Uterus (tissue), 4 donors: Measurements from ENCODE around the gene UBE2B. TPM values are rescaled to one million over a fixed set of nuclear protein-coding genes. Genes with fewer than 3 reads are reported as not detected.
A peak's percentile ranks its signal among the peaks of the same experiment; 100 is the strongest.

ENCODE experiments used
- DNase-seq, 2 donors: peaks; one replicate each; pipeline ENCODE4 v3.0.0-alpha.2; 2019 to 2020
- H3K27ac ChIP-seq, 2 donors: fragments of 200-600 bp; sonication (generic); 1 replicate in 1 of 2; 2 replicates in 1 of 2; pipeline ENCODE4 v1.5.1; 2016 to 2018
- H3K27me3 ChIP-seq, 2 donors: fragments of 200-600 bp; sonication (generic); one replicate each; pipeline ENCODE4 v1.5.1; 2018 to 2019; ENCODE audit warnings: control low read depth in 1 of 2
- H3K36me3 ChIP-seq, 2 donors: fragments of 200-600 bp; sonication (generic); one replicate each; pipeline ENCODE4 v1.5.1; 2019; ENCODE audit warnings: control low read depth in 1 of 2
- H3K4me1 ChIP-seq, 2 donors: fragments of 200-600 bp; sonication (generic); one replicate each; pipeline ENCODE4 v1.5.1; 2018 to 2019; ENCODE audit warnings: control low read depth in 1 of 2
- H3K4me3 ChIP-seq, 2 donors: fragments of 200-600 bp; sonication (generic); 1 replicate in 1 of 2; 2 replicates in 1 of 2; pipeline ENCODE4 v1.5.1; 2018 to 2019; ENCODE audit warnings: mild to moderate bottlenecking in 1 of 2
- H3K9me3 ChIP-seq, 2 donors: fragments of 200-600 bp; sonication (generic); one replicate each; pipeline ENCODE4 v1.5.1; 2019; ENCODE audit warnings: control low read depth in 1 of 2
- CTCF ChIP-seq, 4 experiments: fragments of 200-600 bp in 2 of 4; fragments of 450-650 bp in 2 of 4; sonication (generic) in 2 of 4; IDR thresholded peaks; one replicate each; pipeline ENCODE4 v1.5.1; 2016 to 2019; ENCODE audit warnings: antibody characterized with exemption in 4 of 4, mild to moderate bottlenecking in 2 of 4, moderate library complexity in 1 of 4
- POLR2A ChIP-seq, 2 donors: fragments of 450-650 bp; IDR thresholded peaks; one replicate each; pipeline ENCODE4 v1.6.1; 2016; ENCODE audit warnings: antibody characterized with exemption in 2 of 2, mild to moderate bottlenecking in 1 of 2, moderate library complexity in 1 of 2
- intact Hi-C: fragments of 100-400 bp; cut with DNase I; formaldehyde crosslinking; loops from one replicate; pipeline ENCODE4 v1.15.1; 2023; ENCODE audit warnings: low total_unique reads
- total RNA-seq, 4 donors: library from RNA; depleted of rRNA in 3 of 4; stranded (reverse); fragments of >200 nt in 3 of 4; gene quantifications; one replicate each; pipeline versions ENCODE4 v1.1.0 to v1.2.4, GENCODE V29; 2014 to 2023
- donor health status: DM: yes; HTN: yes; CAD: no.

Gene UBE2B
- total RNA-seq, 4 donors from 2014 or later: 44.5 to 109 (median 65.5) TPM

- H3K9me3 ChIP-seq: no peaks in the 10 kb centered on the region
- H3K36me3 ChIP-seq: no peaks in the 10 kb centered on the region
- intact Hi-C loops: no loop called here
- no peak for TF ChIP-seq CTCF (IDR thresholded peaks at IDR 0.05)
- no peak for TF ChIP-seq POLR2A (IDR thresholded peaks at IDR 0.05)
- no peak overlapping the region for H3K4me3 ChIP-seq
- no peak overlapping the region for H3K27ac ChIP-seq
- no peak for DNase-seq
- H3K4me1 ChIP-seq: no peaks in the 10 kb centered on the region
- no peaks in the 10 kb centered on the region for H3K27me3 ChIP-seq
These were observed 58.7 kb downstream of the UBE2B start for GRCh38 chr5:134430001-134430569.

GRCh38 chr5:134432174-134432573 lies 60.8 kb downstream of the UBE2B start:
- Histone ChIP-seq H3K4me3 (no peak overlapping the region), H3K27me3 (no peaks in the 10 kb centered on the region), H3K9me3 (no peaks in the 10 kb centered on the region), H3K36me3 (no peaks in the 10 kb centered on the region), H3K4me1 (no peaks in the 10 kb centered on the region), H3K27ac (no peak overlapping the region)
- intact Hi-C loops: no loop called here
- TF ChIP-seq CTCF (IDR thresholded peaks at IDR 0.05): no peak
- no peak for TF ChIP-seq POLR2A (IDR thresholded peaks at IDR 0.05)
- DNase-seq: no peak

- H3K27me3 ChIP-seq: no peaks in the 10 kb centered on the region
- no peaks in the 10 kb centered on the region for H3K36me3 ChIP-seq
- no peak overlapping the region for H3K27ac ChIP-seq
- DNase-seq: no peak
- no peak overlapping the region for H3K4me3 ChIP-seq
- intact Hi-C loops: no loop called here
- TF ChIP-seq CTCF (IDR thresholded peaks at IDR 0.05) (no peak), POLR2A (IDR thresholded peaks at IDR 0.05) (no peak)
- H3K4me1 ChIP-seq: no peaks in the 10 kb centered on the region
- no peaks in the 10 kb centered on the region for H3K9me3 ChIP-seq
These were observed 61.4 kb downstream of the UBE2B start for GRCh38 chr5:134432677-134433359.

GRCh38 chr5:134435560-134435959 lies 64.2 kb downstream of the UBE2B start:
- intact Hi-C loops: no loop called here
- Histone ChIP-seq H3K4me1 (peaks cover 5 to 9% of the 10 kb centered on the region in 2 donors), H3K36me3 (no peaks in the 10 kb centered on the region), H3K27me3 (no peaks in the 10 kb centered on the region), H3K27ac (no peak overlapping the region), H3K9me3 (no peaks in the 10 kb centered on the region), H3K4me3 (no peak overlapping the region)
- TF ChIP-seq CTCF (IDR thresholded peaks at IDR 0.05) (no peak), POLR2A (IDR thresholded peaks at IDR 0.05) (no peak)
- DNase-seq: no peak

- Histone ChIP-seq H3K9me3 (no peaks in the 10 kb centered on the region), H3K4me1 (peaks cover 5 to 9% of the 10 kb centered on the region in 2 donors), H3K27me3 (no peaks in the 10 kb centered on the region), H3K36me3 (no peaks in the 10 kb centered on the region), H3K27ac (peak overlapping the region; percentile 30 to 79), H3K4me3 (no peak overlapping the region)
- TF ChIP-seq POLR2A (IDR thresholded peaks at IDR 0.05): no peak
- no peak for TF ChIP-seq CTCF (IDR thresholded peaks at IDR 0.05)
- intact Hi-C loops: no loop called here
- peak; percentile 54 to 72 for DNase-seq
These were observed 65.4 kb downstream of the UBE2B start for GRCh38 chr5:134436523-134437339.
